Measurements from ENCODE around the gene MTMR6. TPM values are rescaled to one million over a fixed set of nuclear protein-coding genes. Genes with fewer than 3 reads are reported as not detected.

Gene MTMR6
- polyA plus RNA-seq, 1 of the 3 experiments (the other 2 are of a cell fraction): 4.8 TPM

DNA sequence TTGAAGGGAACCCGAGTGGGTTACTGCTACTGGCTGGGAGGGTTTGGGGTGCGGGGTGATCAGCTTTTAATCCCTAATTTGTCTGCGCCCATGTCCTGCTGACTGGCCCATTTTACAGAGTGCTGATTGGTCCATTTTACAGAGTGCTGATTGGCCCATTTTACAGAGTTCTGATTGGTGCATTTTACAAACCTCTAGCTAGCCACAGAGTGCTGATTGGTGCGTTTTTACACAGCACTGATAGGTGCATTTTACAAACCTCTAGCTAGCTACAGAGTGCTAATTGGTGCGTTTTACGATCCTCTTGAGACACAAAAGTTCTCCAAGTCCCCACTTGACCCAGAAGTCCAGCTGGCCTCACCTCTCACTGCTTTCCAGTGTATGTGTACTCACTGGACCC, 43.2 kb downstream of the MTMR6 start:
- Histone ChIP-seq H3K79me2 (ENCODE audit: insufficient read depth) (no peaks in the 10 kb centered on the region), H3K27ac (ENCODE audit: low read depth in 2 of 2, low read length in 1 of 2) (no peak overlapping the region), H3K4me3 (ENCODE audit: low read depth in 2 of 2, low read length in 1 of 2) (no peak overlapping the region), H3K9ac (no peak overlapping the region), H3K36me3 (replicated peaks in 1 of 2; ENCODE audit: control insufficient read depth in 1 of 2, insufficient read depth in 2 of 2, low read length in 1 of 2) (peaks cover 13 to 26% of the 10 kb centered on the region in 2 experiments), H3F3A (replicated peaks; ENCODE audit: insufficient read depth) (peaks cover 4% of the 10 kb centered on the region), H3K9me3 (no peaks in the 10 kb centered on the region), H2AFZ (ENCODE audit: low read depth) (no peak overlapping the region), H3K9me2 (no peaks in the 10 kb centered on the region), H4K20me1 (ENCODE audit: insufficient read depth) (no peaks in the 10 kb centered on the region), H3K4me2 (no peak overlapping the region), H3K27me3 (ENCODE audit: insufficient read depth) (no peaks in the 10 kb centered on the region), H3K4me1 (ENCODE audit: control insufficient read depth in 1 of 2, insufficient read depth in 2 of 2, low read depth in 1 of 2, low read length in 1 of 2) (no peaks in the 10 kb centered on the region; a peak in 1 of 4 replicates)
- no peak for TF ChIP-seq NRF1 (IDR thresholded peaks at IDR 0.05; ENCODE audit: low read depth, low read length)
- no peak for TF ChIP-seq EZH2phosphoT487 (IDR thresholded peaks at IDR 0.05; ENCODE audit: borderline replicate concordance, low read depth)
- no peak for TF ChIP-seq RAD21 (IDR thresholded peaks at IDR 0.05; ENCODE audit: low read length)
- no peak for DNase-seq
- POLR2A ChIA-PET: no interaction called here
- WGBS (ENCODE audit: low lambda C conversion rate): 94% methylated on average over 6 of the region's 6 CpGs
- CTCF ChIA-PET: interaction anchor here (1.0 to 3.1 kb wide), 2 partner anchors 11 to 132 kb away, joined by 3 to 13 read pairs; no protein-coding TSS in a partner anchor

DNA sequence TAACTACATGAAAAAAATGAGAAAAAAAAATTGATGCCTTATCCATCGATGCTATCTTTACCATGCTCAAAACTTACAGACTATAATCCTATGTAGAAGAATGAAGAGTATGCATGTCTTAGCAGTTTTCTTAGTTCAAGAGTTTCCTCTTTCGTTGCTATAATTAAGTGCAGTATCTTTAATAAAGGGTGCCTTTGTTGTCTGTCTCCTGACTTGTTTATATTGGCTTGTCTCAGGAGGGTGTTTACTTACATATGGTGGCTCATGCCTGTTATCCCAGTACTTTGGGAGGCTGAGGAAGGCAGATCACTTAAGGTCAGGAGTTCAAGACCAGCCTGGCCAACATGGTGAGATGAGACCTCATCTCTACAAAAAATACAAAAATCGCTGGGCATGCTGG, 44.3 kb downstream of the MTMR6 start:
- Histone ChIP-seq H4K20me1 (ENCODE audit: insufficient read depth) (no peaks in the 10 kb centered on the region), H3K9me3 (no peaks in the 10 kb centered on the region), H3K27me3 (ENCODE audit: insufficient read depth) (no peaks in the 10 kb centered on the region), H3F3A (replicated peaks; ENCODE audit: insufficient read depth) (peaks cover 3% of the 10 kb centered on the region), H3K9ac (no peak overlapping the region), H3K9me2 (no peaks in the 10 kb centered on the region), H3K4me2 (no peak overlapping the region), H2AFZ (ENCODE audit: low read depth) (no peak overlapping the region), H3K4me1 (ENCODE audit: control insufficient read depth in 1 of 2, insufficient read depth in 2 of 2, low read depth in 1 of 2, low read length in 1 of 2) (no peaks in the 10 kb centered on the region; a peak in 1 of 4 replicates), H3K79me2 (ENCODE audit: insufficient read depth) (no peaks in the 10 kb centered on the region), H3K27ac (ENCODE audit: low read depth in 2 of 2, low read length in 1 of 2) (no peak overlapping the region), H3K36me3 (replicated peaks in 1 of 2; ENCODE audit: control insufficient read depth in 1 of 2, insufficient read depth in 2 of 2, low read length in 1 of 2) (peaks cover 6 to 16% of the 10 kb centered on the region in 2 experiments), H3K4me3 (ENCODE audit: low read depth in 2 of 2, low read length in 1 of 2) (no peak overlapping the region)
- ChIA-PET CTCF (interaction anchor here (1.0 to 3.1 kb wide), 2 partner anchors 9 to 133 kb away, joined by 3 to 13 read pairs; no protein-coding TSS in a partner anchor), POLR2A (no interaction called here)
- TF ChIP-seq EP300 (IDR thresholded peaks at IDR 0.05; ENCODE audit: borderline replicate concordance in 1 of 2, low read depth in 1 of 2, low read length in 1 of 2) (no peak), YY1 (IDR thresholded peaks at IDR 0.05; ENCODE audit: low read depth) (no peak), GATA2 (CRISPR knock-in tag; IDR thresholded peaks at IDR 0.05) (no peak), FOXM1 (IDR thresholded peaks at IDR 0.05; ENCODE audit: low read depth) (no peak), NFIC (IDR thresholded peaks at IDR 0.05; ENCODE audit: borderline replicate concordance) (no peak), GABPA (IDR thresholded peaks at IDR 0.05; ENCODE audit: low read depth) (no peak)
- TF ChIP-seq, protein P1, sequence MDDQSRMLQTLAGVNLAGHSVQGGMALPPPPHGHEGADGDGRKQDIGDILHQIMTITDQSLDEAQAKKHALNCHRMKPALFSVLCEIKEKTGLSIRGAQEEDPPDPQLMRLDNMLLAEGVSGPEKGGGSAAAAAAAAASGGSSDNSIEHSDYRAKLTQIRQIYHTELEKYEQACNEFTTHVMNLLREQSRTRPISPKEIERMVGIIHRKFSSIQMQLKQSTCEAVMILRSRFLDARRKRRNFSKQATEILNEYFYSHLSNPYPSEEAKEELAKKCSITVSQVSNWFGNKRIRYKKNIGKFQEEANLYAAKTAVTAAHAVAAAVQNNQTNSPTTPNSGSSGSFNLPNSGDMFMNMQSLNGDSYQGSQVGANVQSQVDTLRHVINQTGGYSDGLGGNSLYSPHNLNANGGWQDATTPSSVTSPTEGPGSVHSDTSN (IDR thresholded peaks at IDR 0.05): no peak
- TF ChIP-seq, protein P2, sequence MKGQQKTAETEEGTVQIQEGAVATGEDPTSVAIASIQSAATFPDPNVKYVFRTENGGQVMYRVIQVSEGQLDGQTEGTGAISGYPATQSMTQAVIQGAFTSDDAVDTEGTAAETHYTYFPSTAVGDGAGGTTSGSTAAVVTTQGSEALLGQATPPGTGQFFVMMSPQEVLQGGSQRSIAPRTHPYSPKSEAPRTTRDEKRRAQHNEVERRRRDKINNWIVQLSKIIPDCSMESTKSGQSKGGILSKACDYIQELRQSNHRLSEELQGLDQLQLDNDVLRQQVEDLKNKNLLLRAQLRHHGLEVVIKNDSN (IDR thresholded peaks at IDR 0.05; ENCODE audit: borderline replicate concordance, low read depth): no peak
- TF ChIP-seq, protein P3, sequence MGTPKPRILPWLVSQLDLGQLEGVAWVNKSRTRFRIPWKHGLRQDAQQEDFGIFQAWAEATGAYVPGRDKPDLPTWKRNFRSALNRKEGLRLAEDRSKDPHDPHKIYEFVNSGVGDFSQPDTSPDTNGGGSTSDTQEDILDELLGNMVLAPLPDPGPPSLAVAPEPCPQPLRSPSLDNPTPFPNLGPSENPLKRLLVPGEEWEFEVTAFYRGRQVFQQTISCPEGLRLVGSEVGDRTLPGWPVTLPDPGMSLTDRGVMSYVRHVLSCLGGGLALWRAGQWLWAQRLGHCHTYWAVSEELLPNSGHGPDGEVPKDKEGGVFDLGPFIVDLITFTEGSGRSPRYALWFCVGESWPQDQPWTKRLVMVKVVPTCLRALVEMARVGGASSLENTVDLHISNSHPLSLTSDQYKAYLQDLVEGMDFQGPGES (IDR thresholded peaks at IDR 0.05; ENCODE audit: low read depth, low read length): no peak
- TF ChIP-seq, protein P4, sequence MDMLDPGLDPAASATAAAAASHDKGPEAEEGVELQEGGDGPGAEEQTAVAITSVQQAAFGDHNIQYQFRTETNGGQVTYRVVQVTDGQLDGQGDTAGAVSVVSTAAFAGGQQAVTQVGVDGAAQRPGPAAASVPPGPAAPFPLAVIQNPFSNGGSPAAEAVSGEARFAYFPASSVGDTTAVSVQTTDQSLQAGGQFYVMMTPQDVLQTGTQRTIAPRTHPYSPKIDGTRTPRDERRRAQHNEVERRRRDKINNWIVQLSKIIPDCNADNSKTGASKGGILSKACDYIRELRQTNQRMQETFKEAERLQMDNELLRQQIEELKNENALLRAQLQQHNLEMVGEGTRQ (IDR thresholded peaks at IDR 0.05; ENCODE audit: borderline replicate concordance, low read depth, low read length): no peak
- DNase-seq: no peak
- 99% methylated on average over 3 of the region's 3 CpGs for WGBS (ENCODE audit: low lambda C conversion rate)

Measured in SK-N-SH (cell line).